Measurements from ENCODE around the gene PFDN1.

DNA sequence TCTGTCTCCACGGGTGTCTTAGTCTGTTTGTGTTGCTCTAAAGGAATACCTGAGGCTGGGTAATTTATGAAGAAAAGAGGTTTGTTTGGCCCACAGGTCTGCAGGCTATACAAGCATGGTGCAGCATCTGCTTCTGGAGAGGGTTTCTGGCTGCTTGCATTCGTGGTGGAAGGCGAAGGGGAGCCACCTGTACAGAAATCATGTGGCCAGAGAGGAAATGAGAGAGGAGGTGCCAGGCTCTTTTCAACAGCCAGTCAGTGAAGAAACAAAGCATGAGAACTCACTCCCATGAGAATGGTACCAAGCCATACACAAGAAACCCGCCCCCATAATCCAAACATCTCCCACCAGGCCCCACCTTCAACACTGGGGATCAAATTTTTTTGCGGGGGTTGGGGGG is 53.4 kb downstream of the PFDN1 start:
- TF ChIP-seq POLR2A (IDR thresholded peaks at IDR 0.05) (no peak), CTCF (IDR thresholded peaks at IDR 0.05) (no peak)
